Mesenchymal stem cell (in vitro differentiated cells and primary cell): ENCODE measurements around the gene EEF2K.

Source experiments
- DNase-seq: peaks from one replicate; pipeline ENCODE4 v3.0.0-alpha.2; 2013
- H2AFZ ChIP-seq: one replicate; pipeline ENCODE4 v1.6.1; 2013; ENCODE audit warnings: low read depth, mild to moderate bottlenecking, control low read depth, inconsistent platforms, low read length, moderate library complexity
- H2AK5ac ChIP-seq: 2 replicates; pipeline ENCODE4 v1.6.1; 2013; ENCODE audit warnings: low read length, moderate library complexity, mild to moderate bottlenecking, inconsistent platforms; ENCODE audit not compliant: severe bottlenecking
- H2BK120ac ChIP-seq: one replicate; pipeline ENCODE4 v1.6.1; 2013; ENCODE audit warnings: low read depth, mild to moderate bottlenecking, inconsistent platforms, low read length, moderate library complexity
- H2BK12ac ChIP-seq, 2 experiments: one replicate each; pipeline ENCODE4 v1.6.1; 2013; ENCODE audit warnings: inconsistent platforms in 2 of 2, low read length in 2 of 2, mild to moderate bottlenecking in 2 of 2, moderate library complexity in 2 of 2, control low read depth in 1 of 2
- H2BK15ac ChIP-seq: one replicate; pipeline ENCODE4 v1.6.1; 2013; ENCODE audit warnings: mild to moderate bottlenecking, low read depth, inconsistent platforms; ENCODE audit not compliant: poor library complexity, severe bottlenecking
- H2BK5ac ChIP-seq: 2 replicates; pipeline ENCODE4 v1.6.1; 2013; ENCODE audit warnings: low read depth, mild to moderate bottlenecking, low read length, control low read depth, inconsistent platforms; ENCODE audit not compliant: poor library complexity, severe bottlenecking
- H3K14ac ChIP-seq, 2 experiments: one replicate each; pipeline ENCODE4 v1.6.1; 2013; ENCODE audit warnings: inconsistent platforms in 2 of 2, low read length in 2 of 2, control low read depth in 1 of 2, mild to moderate bottlenecking in 1 of 2, moderate library complexity in 1 of 2
- H3K18ac ChIP-seq, 2 experiments: one replicate each; pipeline ENCODE4 v1.6.1; 2013; ENCODE audit warnings: inconsistent platforms in 2 of 2, low read length in 2 of 2, control low read depth in 1 of 2, low read depth in 1 of 2, mild to moderate bottlenecking in 1 of 2
- H3K23ac ChIP-seq, 2 experiments: one replicate each; pipeline ENCODE4 v1.6.1; 2013; ENCODE audit warnings: inconsistent platforms in 2 of 2, low read length in 2 of 2, mild to moderate bottlenecking in 2 of 2, moderate library complexity in 2 of 2, control low read depth in 1 of 2
- H3K27ac ChIP-seq: 2 replicates; pipeline ENCODE4 v1.5.1; 2013; ENCODE audit warnings: mild to moderate bottlenecking, moderate library complexity, low read length, control low read depth, inconsistent platforms; ENCODE audit not compliant: poor library complexity, severe bottlenecking
- H3K27me3 ChIP-seq, 2 experiments: 2 replicates each; pipeline versions ENCODE4 v1.6.1 to v1.7.0; 2013; ENCODE audit warnings: low read length in 2 of 2, mild to moderate bottlenecking in 2 of 2, moderate library complexity in 2 of 2, control low read depth in 1 of 2, inconsistent platforms in 1 of 2; ENCODE audit not compliant: control insufficient read depth in 1 of 2, insufficient read depth in 1 of 2
- H3K36me3 ChIP-seq, 2 experiments: 2 replicates each; pipeline versions ENCODE4 v1.6.1 to v1.7.0; 2013; ENCODE audit warnings: low read length in 2 of 2, control low read depth in 1 of 2, inconsistent platforms in 1 of 2, low read depth in 1 of 2, mild to moderate bottlenecking in 1 of 2; ENCODE audit not compliant: insufficient read depth in 2 of 2, control insufficient read depth in 1 of 2
- H3K4ac ChIP-seq, 2 experiments: one replicate each; pipeline ENCODE4 v1.6.1; 2013; ENCODE audit warnings: inconsistent platforms in 2 of 2, low read length in 2 of 2, mild to moderate bottlenecking in 2 of 2, moderate library complexity in 2 of 2, control low read depth in 1 of 2, low read depth in 1 of 2
- H3K4me1 ChIP-seq: 2 replicates; pipeline ENCODE4 v1.6.1; 2013; ENCODE audit warnings: low read depth, low read length, control low read depth; ENCODE audit not compliant: control insufficient read depth, insufficient read depth
- H3K4me2 ChIP-seq: 2 replicates; pipeline ENCODE4 v1.6.1; 2013; ENCODE audit warnings: low read length, mild to moderate bottlenecking, inconsistent platforms; ENCODE audit not compliant: poor library complexity, severe bottlenecking
- H3K4me3 ChIP-seq, 2 experiments: 2 replicates each; pipeline versions ENCODE4 v1.5.1 to v1.7.0; 2013; ENCODE audit warnings: low read length in 2 of 2, mild to moderate bottlenecking in 2 of 2, control low read depth in 1 of 2, low read depth in 1 of 2; ENCODE audit not compliant: insufficient read depth in 1 of 2
- H3K79me1 ChIP-seq: replicated peaks from 2 replicates; pipeline ENCODE4 v1.6.1; 2013; ENCODE audit warnings: mild to moderate bottlenecking, control low read depth, low read length, inconsistent platforms; ENCODE audit not compliant: poor library complexity, severe bottlenecking
- H3K9ac ChIP-seq: 2 replicates; pipeline ENCODE4 v1.7.0; 2013; ENCODE audit warnings: mild to moderate bottlenecking, low read length, moderate library complexity
- H3K9me3 ChIP-seq: 2 replicates; pipeline ENCODE4 v1.7.0; 2013; ENCODE audit warnings: mild to moderate bottlenecking, low read length; ENCODE audit not compliant: control insufficient read depth
- H4K8ac ChIP-seq: one replicate; pipeline ENCODE4 v1.6.1; 2013; ENCODE audit warnings: inconsistent platforms, mild to moderate bottlenecking, low read length, moderate library complexity
- H4K91ac ChIP-seq: one replicate; pipeline ENCODE4 v1.6.1; 2013; ENCODE audit warnings: mild to moderate bottlenecking, low read length, inconsistent platforms
- WGBS: methylation state at CpG from one replicate; pipeline ENCODE4 v1.1.7; 2013; ENCODE audit warnings: mixed read lengths; 5-methylcytosine and 5-hydroxymethylcytosine counted together

Gene EEF2K

DNA sequence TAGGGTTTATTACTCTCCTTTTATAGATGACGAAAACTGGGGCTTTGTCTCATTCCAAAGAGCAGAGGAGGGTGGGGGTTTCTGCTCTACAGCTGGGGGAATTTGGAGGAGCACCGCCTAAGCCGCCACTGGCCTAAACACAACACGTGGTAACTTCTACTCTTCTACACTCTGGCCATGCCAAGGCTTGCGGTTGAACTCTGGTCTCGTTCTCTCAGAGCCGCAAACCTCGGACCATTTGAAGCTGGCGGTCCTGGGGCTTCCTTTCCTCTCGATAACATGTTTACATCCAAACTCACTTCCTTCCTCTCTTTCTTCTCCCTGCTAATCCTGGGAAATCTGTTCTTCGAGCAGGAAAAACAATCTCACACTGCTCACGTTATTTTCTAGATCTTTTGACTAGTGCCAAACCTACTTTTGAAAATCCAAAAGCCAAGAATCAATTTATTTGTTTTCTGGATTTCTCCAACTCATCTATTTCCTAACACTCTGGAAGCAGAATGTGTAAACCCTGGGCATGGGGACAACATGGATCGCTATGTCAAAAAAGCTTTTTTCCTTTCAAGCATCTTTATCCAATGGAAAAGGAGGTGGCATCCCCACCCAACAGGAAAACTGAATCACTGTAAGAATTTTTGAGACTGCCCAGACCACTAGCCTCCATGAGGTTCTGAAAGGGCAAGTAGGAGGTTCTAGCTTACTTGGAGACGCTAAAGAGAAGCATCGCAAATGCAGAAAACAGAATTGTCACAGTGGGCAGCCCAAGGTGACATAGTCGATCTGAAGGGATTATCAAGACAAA, 13.6 kb upstream of the EEF2K start:
- Histone ChIP-seq H2BK12ac (no peak overlapping the region), H2BK15ac (no peak overlapping the region), H3K18ac (no peak overlapping the region), H3K9ac (peak overlapping the region; percentile 94), H3K14ac (no peak overlapping the region), H2AFZ (no peak overlapping the region), H4K91ac (no peak overlapping the region), H2BK5ac (no peak overlapping the region), H3K4me1 (peaks cover 14% of the 10 kb centered on the region), H4K8ac (peak overlapping the region; percentile 57), H3K4me3 (peak overlapping the region in 1 of 2 experiments; percentile 74), H3K4ac (no peak overlapping the region), H2AK5ac (no peak overlapping the region), H3K36me3 (no peaks in the 10 kb centered on the region), H2BK120ac (no peak overlapping the region), H3K9me3 (no peaks in the 10 kb centered on the region), H3K23ac (no peak overlapping the region), H3K79me1 (no peaks in the 10 kb centered on the region), H3K4me2 (peak overlapping the region; percentile 33), H3K27me3 (no peaks in the 10 kb centered on the region), H3K27ac (no peak overlapping the region)
- WGBS, result 63% methylated on average over 16 of the region's 16 CpGs
- DNase-seq, result peak; percentile 83

DNA sequence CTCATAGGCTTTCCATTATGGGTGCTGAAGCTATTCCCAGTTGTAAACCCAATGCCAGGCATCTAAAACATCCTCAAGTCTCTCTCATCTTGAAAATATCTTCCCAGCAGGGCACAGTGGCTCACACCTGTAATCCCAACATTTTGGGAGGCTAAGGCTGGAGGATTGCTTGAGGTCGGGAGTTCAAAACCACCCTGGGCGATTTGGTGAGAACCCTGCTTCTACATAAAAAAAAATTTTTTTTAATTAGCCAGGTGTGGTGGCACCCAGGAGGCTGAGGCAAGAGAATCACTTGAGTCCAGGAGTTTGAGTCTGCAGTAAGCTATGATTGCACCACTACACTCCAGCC, 13.0 kb upstream of the EEF2K start:
- Histone ChIP-seq H3K9me3 (no peaks in the 10 kb centered on the region), H3K4me1 (peaks cover 14% of the 10 kb centered on the region), H4K8ac (no peak overlapping the region), H3K23ac (no peak overlapping the region), H2BK12ac (no peak overlapping the region), H2AFZ (no peak overlapping the region), H3K27ac (no peak overlapping the region), H3K9ac (peak overlapping the region; percentile 94), H3K79me1 (no peaks in the 10 kb centered on the region), H3K27me3 (no peaks in the 10 kb centered on the region), H2BK15ac (no peak overlapping the region), H3K4ac (no peak overlapping the region), H3K18ac (no peak overlapping the region), H3K4me2 (no peak overlapping the region), H4K91ac (no peak overlapping the region), H3K14ac (no peak overlapping the region), H3K36me3 (no peaks in the 10 kb centered on the region), H2BK120ac (no peak overlapping the region), H2AK5ac (no peak overlapping the region), H3K4me3 (peak overlapping the region in 1 of 2 experiments; percentile 74), H2BK5ac (no peak overlapping the region)
- 100% methylated on average over 1 of the region's 2 CpGs for WGBS
- DNase-seq, result no peak

DNA sequence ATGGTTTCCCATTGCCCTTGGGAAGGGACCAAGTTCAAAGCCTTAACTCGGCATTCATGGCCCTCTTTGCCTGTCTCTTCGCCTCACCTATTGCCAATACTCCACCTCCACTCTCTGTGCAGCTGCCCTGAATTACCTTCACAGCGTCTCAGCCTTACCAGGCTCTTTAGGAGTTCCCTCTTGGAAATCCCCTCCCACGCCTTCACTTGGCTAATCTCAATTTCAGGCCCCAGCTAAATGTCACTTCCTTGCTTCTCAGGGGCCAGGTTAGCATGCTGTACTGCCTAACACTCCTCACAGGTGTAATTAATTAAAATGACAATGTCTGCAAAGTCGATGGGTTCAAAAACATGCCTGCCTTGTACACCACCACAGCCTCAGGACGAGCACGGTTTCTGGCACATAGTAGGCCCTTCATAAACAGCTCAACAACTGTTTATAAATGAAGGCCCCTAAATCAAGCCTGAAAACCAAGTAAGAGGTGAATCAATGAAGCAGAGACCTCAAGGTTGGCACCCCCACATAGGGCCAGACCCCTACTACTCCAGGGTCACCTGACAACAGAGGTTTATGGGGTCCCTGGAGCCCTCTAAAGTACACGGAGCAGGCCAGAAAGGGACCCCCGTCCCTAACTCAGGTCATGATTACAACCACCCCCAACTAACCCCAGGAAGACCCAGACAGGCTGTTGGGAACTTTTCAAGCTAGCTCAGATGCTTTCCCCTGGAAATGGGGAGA, 11.2 kb upstream of the EEF2K start:
- Histone ChIP-seq H4K8ac (no peak overlapping the region), H2BK120ac (no peak overlapping the region), H3K9ac (peak overlapping the region; percentile 15), H2AFZ (no peak overlapping the region), H3K14ac (no peak overlapping the region), H3K79me1 (no peaks in the 10 kb centered on the region), H3K4ac (no peak overlapping the region), H3K27ac (no peak overlapping the region), H2BK5ac (no peak overlapping the region), H3K4me3 (no peak overlapping the region), H3K36me3 (no peaks in the 10 kb centered on the region), H3K9me3 (no peaks in the 10 kb centered on the region), H4K91ac (no peak overlapping the region), H2BK15ac (no peak overlapping the region), H3K4me2 (no peak overlapping the region), H3K27me3 (no peaks in the 10 kb centered on the region), H3K23ac (no peak overlapping the region), H2BK12ac (peak overlapping the region in 1 of 2 experiments; percentile 45), H3K4me1 (peaks cover 12% of the 10 kb centered on the region), H3K18ac (no peak overlapping the region), H2AK5ac (peak overlapping the region; percentile 54)
- 80% methylated on average over 9 of the region's 9 CpGs for WGBS
- DNase-seq, result no peak

DNA sequence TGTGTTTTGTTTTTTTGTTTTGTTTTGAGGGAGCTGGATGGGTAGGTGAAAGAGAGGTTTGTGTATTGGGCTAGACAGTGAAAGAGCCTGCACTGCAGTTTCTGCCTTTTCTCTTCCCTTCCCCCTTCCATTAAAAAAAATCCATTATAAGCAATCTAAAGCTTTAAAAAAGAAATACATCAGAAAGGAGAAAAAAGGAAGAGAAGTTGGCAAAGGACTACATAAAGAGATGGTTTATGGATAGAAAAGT, 10.7 kb upstream of the EEF2K start:
- Histone ChIP-seq H2BK5ac (no peak overlapping the region), H3K4me3 (no peak overlapping the region)
- DNase-seq, result no peak

More for the DNA sequence above, 10.7 kb upstream of the EEF2K start:
- Histone ChIP-seq H3K36me3 (no peaks in the 10 kb centered on the region), H2BK120ac (no peak overlapping the region), H2BK15ac (no peak overlapping the region), H3K23ac (no peak overlapping the region), H3K4me2 (no peak overlapping the region), H4K91ac (no peak overlapping the region), H3K18ac (no peak overlapping the region), H3K4ac (no peak overlapping the region), H2AFZ (no peak overlapping the region), H3K9me3 (no peaks in the 10 kb centered on the region), H4K8ac (no peak overlapping the region), H3K4me1 (peaks cover 8% of the 10 kb centered on the region), H3K79me1 (no peaks in the 10 kb centered on the region), H2BK12ac (no peak overlapping the region), H3K9ac (peak overlapping the region; percentile 15), H3K14ac (no peak overlapping the region), H3K27ac (no peak overlapping the region), H3K27me3 (no peaks in the 10 kb centered on the region), H2AK5ac (peak overlapping the region; percentile 54)
